ENCODE results near the gene FST.

Gene FST

DNA sequence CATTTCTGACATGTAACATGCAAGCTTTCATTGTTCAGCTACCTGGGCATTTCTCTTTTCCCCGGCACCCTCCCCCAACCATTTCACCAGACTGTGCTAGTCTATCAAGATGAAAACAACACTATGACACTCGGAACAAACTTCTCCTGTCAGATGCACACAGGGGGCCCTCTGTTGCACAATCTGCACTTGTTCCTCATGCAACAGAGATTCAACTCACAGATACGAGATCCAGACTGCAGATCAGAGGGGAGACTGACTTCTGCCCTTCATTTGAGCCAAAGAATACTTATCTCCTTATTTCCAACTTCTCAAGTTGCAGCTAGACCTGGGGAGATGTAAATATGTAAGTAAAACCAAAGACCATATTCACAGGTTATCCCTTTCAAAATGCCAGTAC is 15.7 kb upstream of the FST start:
- H3K27ac ChIP-seq: no peak overlapping the region
- DNase-seq (ENCODE audit: low read depth, low spot score): no peak
- no peaks in the 10 kb centered on the region for H3K36me3 ChIP-seq (ENCODE audit: insufficient read depth, low read length)
- H3K9ac ChIP-seq (ENCODE audit: insufficient read length): no peak overlapping the region
- H3K9me3 ChIP-seq (ENCODE audit: low read depth, low read length): no peaks in the 10 kb centered on the region
- no peak overlapping the region for H3K4me3 ChIP-seq
- TF ChIP-seq EZH2 (IDR thresholded peaks at IDR 0.05): no peak
- no peak for TF ChIP-seq POLR2AphosphoS5 (IDR thresholded peaks at IDR 0.05; ENCODE audit: borderline replicate concordance, low read depth, low read length)
- TF ChIP-seq FOXP2 (optimal IDR thresholded peaks at IDR 0.05; ENCODE audit: control extremely low read depth, extremely low read length, insufficient read depth): no peak

DNA sequence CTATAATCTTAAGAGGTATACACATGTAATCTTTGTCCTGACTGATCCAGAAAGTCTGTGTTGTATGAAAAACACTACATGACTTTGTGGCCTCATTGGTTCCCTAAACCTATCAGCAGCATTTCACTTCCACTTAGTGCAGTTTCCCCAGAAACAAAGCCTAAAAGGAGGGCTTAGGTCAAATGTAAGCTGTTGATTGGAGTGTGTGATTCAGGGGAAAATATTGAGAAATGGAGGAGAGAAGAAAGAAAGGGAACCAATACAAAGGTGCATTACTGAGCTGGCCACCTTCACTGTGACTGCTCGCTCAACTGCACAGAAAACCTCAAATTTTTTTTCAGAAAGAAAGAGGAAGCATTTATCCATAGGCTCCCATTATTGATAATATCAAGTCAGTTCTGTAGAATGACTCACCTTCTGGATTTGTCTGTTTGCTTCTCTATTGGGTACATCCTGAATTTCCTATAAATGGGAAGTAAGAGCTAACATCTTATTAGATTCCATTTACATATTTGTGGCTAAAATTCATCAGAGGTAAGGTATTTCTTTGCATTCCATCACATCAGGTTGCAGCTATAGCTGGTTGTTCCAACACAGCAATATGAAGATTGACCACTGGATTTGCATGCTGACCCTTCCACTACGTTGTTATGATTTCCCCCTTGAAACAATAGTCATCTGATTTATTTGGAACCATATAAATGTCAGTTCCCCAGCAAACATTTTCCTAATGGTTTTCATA is 10.3 kb upstream of the FST start:
- H3K27ac ChIP-seq: no peak overlapping the region
- no peak for DNase-seq (ENCODE audit: low read depth, low spot score)
- TF ChIP-seq FOXP2 (optimal IDR thresholded peaks at IDR 0.05; ENCODE audit: control extremely low read depth, extremely low read length, insufficient read depth): no peak
- TF ChIP-seq POLR2AphosphoS5 (IDR thresholded peaks at IDR 0.05; ENCODE audit: borderline replicate concordance, low read depth, low read length): no peak
- no peak for TF ChIP-seq EZH2 (IDR thresholded peaks at IDR 0.05)

DNA sequence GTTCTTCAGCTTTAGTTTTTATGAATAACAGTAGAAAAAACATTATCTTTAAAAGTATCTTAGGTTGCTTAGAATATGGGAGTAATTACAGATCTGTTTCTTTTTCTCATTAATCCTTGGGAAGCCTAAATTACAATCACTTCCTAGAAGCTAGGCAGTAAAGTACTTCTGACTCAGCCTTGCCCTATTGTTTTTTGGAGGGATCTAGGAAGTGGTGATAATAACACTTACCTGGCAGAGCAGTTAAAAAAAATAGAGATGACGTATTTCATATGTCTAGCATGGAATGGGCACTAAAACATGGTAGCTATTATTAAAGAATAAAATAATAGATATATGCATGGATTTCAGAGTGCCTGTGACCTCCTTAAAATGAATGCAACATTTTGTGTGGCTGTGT is 8.2 kb upstream of the FST start:
- no peak for DNase-seq (ENCODE audit: low read depth, low spot score)
- Histone ChIP-seq H3K9me3 (ENCODE audit: low read depth, low read length) (no peaks in the 10 kb centered on the region), H3K27ac (no peak overlapping the region), H3K4me3 (no peak overlapping the region), H3K9ac (ENCODE audit: insufficient read length) (no peak overlapping the region), H3K36me3 (ENCODE audit: insufficient read depth, low read length) (no peaks in the 10 kb centered on the region)
- TF ChIP-seq FOXP2 (optimal IDR thresholded peaks at IDR 0.05; ENCODE audit: control extremely low read depth, extremely low read length, insufficient read depth): no peak
- no peak for TF ChIP-seq EZH2 (IDR thresholded peaks at IDR 0.05)
- TF ChIP-seq POLR2AphosphoS5 (IDR thresholded peaks at IDR 0.05; ENCODE audit: borderline replicate concordance, low read depth, low read length): no peak

More for the DNA sequence above, 10.3 kb upstream of the FST start:
- Histone ChIP-seq H3K36me3 (ENCODE audit: insufficient read depth, low read length) (no peaks in the 10 kb centered on the region), H3K9me3 (ENCODE audit: low read depth, low read length) (no peaks in the 10 kb centered on the region), H3K9ac (ENCODE audit: insufficient read length) (no peak overlapping the region), H3K4me3 (no peak overlapping the region)

DNA sequence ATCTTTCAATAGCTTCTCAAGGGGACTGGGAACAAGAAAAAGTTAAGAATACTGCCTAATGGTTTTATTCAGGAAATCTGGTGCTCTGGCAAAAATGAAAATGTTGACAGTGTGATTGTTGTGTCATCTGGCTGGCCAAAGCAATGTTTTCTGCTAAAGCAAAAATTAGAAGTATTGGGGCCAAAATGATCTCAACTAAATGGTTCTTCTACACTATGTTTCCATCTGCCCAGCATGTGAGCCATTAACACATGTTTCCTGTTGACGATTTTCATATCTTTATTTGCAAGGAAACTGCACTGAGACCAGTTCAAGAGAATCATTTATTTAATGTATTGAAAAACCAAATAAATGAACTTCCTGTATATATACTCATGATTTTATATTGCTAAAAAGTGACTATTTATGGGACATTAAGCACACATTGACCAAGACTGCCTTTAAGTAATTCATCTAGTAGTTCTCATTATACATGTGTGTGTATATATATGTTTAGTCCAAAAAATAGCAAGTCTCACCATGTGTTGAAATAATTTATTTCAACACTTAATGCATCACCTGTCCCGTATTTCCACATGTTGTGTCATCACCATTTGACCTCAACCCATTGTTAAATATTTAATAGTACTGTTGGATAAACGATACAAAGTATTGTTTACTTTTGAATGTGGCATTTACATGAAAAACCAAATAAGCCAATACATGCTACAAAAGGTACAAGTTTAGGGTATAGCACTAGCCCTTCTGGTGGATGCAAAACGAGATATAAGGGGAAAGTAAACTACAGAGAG is 7.5 kb upstream of the FST start:
- H3K9ac ChIP-seq (ENCODE audit: insufficient read length): no peak overlapping the region
- no peak overlapping the region for H3K27ac ChIP-seq
- no peaks in the 10 kb centered on the region for H3K36me3 ChIP-seq (ENCODE audit: insufficient read depth, low read length)
- no peaks in the 10 kb centered on the region for H3K9me3 ChIP-seq (ENCODE audit: low read depth, low read length)
- no peak overlapping the region for H3K4me3 ChIP-seq
- no peak for DNase-seq (ENCODE audit: low read depth, low spot score)
- TF ChIP-seq EZH2 (IDR thresholded peaks at IDR 0.05) (no peak), POLR2AphosphoS5 (IDR thresholded peaks at IDR 0.05; ENCODE audit: borderline replicate concordance, low read depth, low read length) (no peak), FOXP2 (optimal IDR thresholded peaks at IDR 0.05; ENCODE audit: control extremely low read depth, extremely low read length, insufficient read depth) (no peak)

DNA sequence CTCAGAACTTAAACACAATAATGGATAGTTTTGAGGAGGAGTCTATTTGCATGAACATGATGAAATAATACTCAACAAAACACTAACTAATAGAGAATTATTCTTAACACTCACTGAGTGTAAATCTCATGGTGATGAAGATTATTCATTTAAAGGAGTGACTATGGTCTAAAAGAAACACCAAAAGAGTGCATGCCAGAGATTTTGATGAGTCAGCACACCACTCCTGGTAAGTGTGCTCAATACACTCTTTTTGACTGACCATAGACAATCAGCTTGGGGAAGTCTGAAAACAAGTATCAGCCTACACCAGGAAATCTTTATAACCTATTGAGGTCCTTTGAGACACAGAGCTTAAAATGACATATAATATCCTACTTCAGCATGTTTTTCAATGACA is 6.8 kb upstream of the FST start:
- H3K9me3 ChIP-seq (ENCODE audit: low read depth, low read length): no peaks in the 10 kb centered on the region
- no peak for DNase-seq (ENCODE audit: low read depth, low spot score)
- no peak for TF ChIP-seq POLR2AphosphoS5 (IDR thresholded peaks at IDR 0.05; ENCODE audit: borderline replicate concordance, low read depth, low read length)
- no peak for TF ChIP-seq EZH2 (IDR thresholded peaks at IDR 0.05)
- no peak for TF ChIP-seq FOXP2 (optimal IDR thresholded peaks at IDR 0.05; ENCODE audit: control extremely low read depth, extremely low read length, insufficient read depth)
- H3K27ac ChIP-seq: no peak overlapping the region
- no peaks in the 10 kb centered on the region for H3K36me3 ChIP-seq (ENCODE audit: insufficient read depth, low read length)
- no peak overlapping the region for H3K4me3 ChIP-seq
- H3K9ac ChIP-seq (ENCODE audit: insufficient read length): no peak overlapping the region

DNA sequence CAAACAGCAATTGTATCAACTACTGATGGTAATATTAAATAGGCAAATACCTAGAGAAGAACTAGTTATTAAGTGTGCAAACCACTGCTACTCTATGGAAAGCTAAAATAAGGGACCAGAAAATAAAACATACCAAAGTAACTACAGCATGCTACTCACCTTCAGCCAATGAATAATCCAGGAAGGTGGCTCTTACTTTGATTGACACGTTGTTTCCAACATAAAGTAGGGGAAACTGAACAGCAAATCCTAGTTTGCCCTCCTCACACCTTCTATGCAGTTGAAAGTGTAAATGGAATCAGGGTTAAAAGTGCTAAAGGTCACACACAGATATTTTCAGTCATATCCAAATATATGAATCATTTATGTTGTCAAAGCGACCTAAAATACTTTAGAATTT is 5.1 kb upstream of the FST start:
- no peak overlapping the region for H3K9ac ChIP-seq (ENCODE audit: insufficient read length)
- no peaks in the 10 kb centered on the region for H3K36me3 ChIP-seq (ENCODE audit: insufficient read depth, low read length)
- no peak for DNase-seq (ENCODE audit: low read depth, low spot score)
- H3K27ac ChIP-seq: no peak overlapping the region
- TF ChIP-seq FOXP2 (optimal IDR thresholded peaks at IDR 0.05; ENCODE audit: control extremely low read depth, extremely low read length, insufficient read depth): no peak
- TF ChIP-seq EZH2 (IDR thresholded peaks at IDR 0.05): no peak
- no peak for TF ChIP-seq POLR2AphosphoS5 (IDR thresholded peaks at IDR 0.05; ENCODE audit: borderline replicate concordance, low read depth, low read length)
- H3K9me3 ChIP-seq (ENCODE audit: low read depth, low read length): no peaks in the 10 kb centered on the region
- no peak overlapping the region for H3K4me3 ChIP-seq

DNA sequence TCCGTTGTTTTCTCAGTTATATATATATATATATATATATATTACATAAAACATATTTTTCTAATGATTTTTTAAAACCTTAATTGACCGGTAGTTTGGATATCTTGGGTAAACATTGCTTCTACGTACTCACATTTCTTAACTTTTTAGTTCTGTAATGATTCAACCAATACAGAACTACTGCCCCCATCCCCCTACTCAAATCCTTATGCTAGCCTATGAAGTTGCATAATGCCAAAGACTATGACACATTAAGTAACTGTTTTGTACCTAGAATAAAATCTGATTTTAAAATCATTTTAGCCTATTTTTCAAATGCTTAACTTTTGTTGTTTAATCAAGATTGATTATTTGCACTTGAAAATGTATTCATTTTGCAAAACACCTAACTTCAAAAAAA is 4.4 kb upstream of the FST start:
- no peak for DNase-seq (ENCODE audit: low read depth, low spot score)
- TF ChIP-seq FOXP2 (optimal IDR thresholded peaks at IDR 0.05; ENCODE audit: control extremely low read depth, extremely low read length, insufficient read depth) (no peak), EZH2 (IDR thresholded peaks at IDR 0.05) (no peak), POLR2AphosphoS5 (IDR thresholded peaks at IDR 0.05; ENCODE audit: borderline replicate concordance, low read depth, low read length) (no peak)
- Histone ChIP-seq H3K9ac (ENCODE audit: insufficient read length) (no peak overlapping the region), H3K9me3 (ENCODE audit: low read depth, low read length) (no peaks in the 10 kb centered on the region), H3K27ac (no peak overlapping the region), H3K4me3 (no peak overlapping the region), H3K36me3 (ENCODE audit: insufficient read depth, low read length) (no peaks in the 10 kb centered on the region)

DNA sequence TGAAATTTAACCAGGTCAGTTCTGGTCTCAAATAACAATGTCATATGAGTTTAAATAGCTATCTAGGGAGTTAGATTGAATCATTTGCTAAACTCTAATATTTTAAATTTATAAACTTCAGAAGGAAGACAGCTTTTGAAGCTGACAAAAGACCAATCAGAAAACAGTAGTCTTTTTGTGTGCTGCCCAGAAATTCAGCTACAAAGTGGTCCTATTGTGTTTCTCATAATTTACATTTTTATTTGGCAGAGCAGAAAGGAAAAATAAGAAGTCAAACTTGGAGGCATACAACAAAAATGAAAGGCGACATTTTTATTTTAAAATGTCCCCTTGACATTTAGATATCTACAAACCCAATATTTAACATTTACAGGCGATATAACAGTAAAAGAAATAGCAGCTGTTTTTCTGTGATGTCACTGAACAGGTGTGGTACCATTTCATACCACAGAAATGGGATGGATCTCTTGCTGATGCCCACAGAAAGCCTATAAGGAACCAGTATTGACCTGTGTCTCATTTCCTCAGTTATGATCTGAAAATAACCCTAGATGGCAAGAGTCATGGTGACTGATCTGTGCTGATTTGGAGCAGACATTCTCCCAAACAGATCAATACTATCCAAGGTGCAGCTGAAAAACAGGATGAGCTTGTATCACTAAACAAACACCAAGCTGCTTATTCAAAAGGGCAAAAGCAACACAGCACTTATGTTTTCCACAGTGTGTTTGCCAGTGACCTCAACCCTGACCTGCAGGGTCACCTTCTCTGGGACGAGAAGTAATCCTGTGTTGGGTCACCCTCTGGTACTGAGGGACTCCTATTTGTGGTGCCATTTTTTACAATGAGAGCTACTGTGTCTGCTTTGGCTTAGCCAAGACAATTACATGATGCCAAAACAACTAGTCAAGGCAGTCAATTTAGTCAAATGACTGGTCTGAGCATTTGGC is 3.6 kb upstream of the FST start:
- Histone ChIP-seq H3K36me3 (ENCODE audit: insufficient read depth, low read length) (no peaks in the 10 kb centered on the region), H3K9ac (ENCODE audit: insufficient read length) (no peak overlapping the region), H3K9me3 (ENCODE audit: low read depth, low read length) (no peaks in the 10 kb centered on the region), H3K27ac (no peak overlapping the region), H3K4me3 (no peak overlapping the region)
- DNase-seq (ENCODE audit: low read depth, low spot score): no peak
- TF ChIP-seq POLR2AphosphoS5 (IDR thresholded peaks at IDR 0.05; ENCODE audit: borderline replicate concordance, low read depth, low read length) (no peak), EZH2 (IDR thresholded peaks at IDR 0.05) (no peak), FOXP2 (optimal IDR thresholded peaks at IDR 0.05; ENCODE audit: control extremely low read depth, extremely low read length, insufficient read depth) (no peak)

Data from SK-N-MC (cell line).